Measurements from ENCODE around the gene MTMR1.

- TF ChIP-seq EZH2phosphoT487 (IDR thresholded peaks at IDR 0.05; ENCODE audit: borderline replicate concordance, low read length) (no peak), CTCF (IDR thresholded peaks at IDR 0.05; ENCODE audit: low read depth, low read length, poor library complexity, severe bottlenecking) (no peak)
Observed at GRCh38 chrX:150775569-150776350, 82.6 kb downstream of the MTMR1 start.
